Aorta (tissue), 5 donors: ENCODE measurements around the gene C1orf198. TPM values are rescaled to one million over a fixed set of nuclear protein-coding genes. Genes with fewer than 3 reads are reported as not detected.
"Not testable (repeated sequence)": the region's sequence is repeated elsewhere in the genome, so short reads cannot be mapped to it uniquely, and the experiment has no call there.

Source experiments
- ATAC-seq: fragments of 200-7000 bp; cut with Tn5 transposase; one replicate; pipeline ENCODE4 v1.9.1; 2022; ENCODE audit warnings: moderate library complexity; ENCODE audit not compliant: low FRiP score
- DNase-seq, 2 donors: peaks; one replicate each; pipeline ENCODE4 v3.0.0-alpha.2; 2020
- H3K27ac ChIP-seq, 2 donors: one replicate each; pipeline ENCODE4 v1.5.1; 2013; ENCODE audit warnings: low read length in 2 of 2, mild to moderate bottlenecking in 2 of 2, moderate library complexity in 2 of 2, control low read depth in 1 of 2, inconsistent platforms in 1 of 2, low read depth in 1 of 2
- H3K27me3 ChIP-seq, 2 donors: one replicate each; pipeline ENCODE4 v1.6.1; 2013; ENCODE audit warnings: control low read depth in 1 of 2, low read length in 1 of 2, mild to moderate bottlenecking in 1 of 2, moderate library complexity in 1 of 2; ENCODE audit not compliant: insufficient read depth in 2 of 2, control insufficient read depth in 1 of 2
- H3K36me3 ChIP-seq, 2 donors: one replicate each; pipeline ENCODE4 v1.6.1; 2013; ENCODE audit warnings: control low read depth in 1 of 2, low read length in 1 of 2, mild to moderate bottlenecking in 1 of 2; ENCODE audit not compliant: insufficient read depth in 2 of 2, control insufficient read depth in 1 of 2
- H3K4me1 ChIP-seq, 2 donors: one replicate each; pipeline ENCODE4 v1.6.1; 2013; ENCODE audit warnings: low read length in 2 of 2, control low read depth in 1 of 2, mild to moderate bottlenecking in 1 of 2, moderate library complexity in 1 of 2; ENCODE audit not compliant: insufficient read depth in 2 of 2, control insufficient read depth in 1 of 2
- H3K4me3 ChIP-seq, 2 donors: one replicate each; pipeline ENCODE4 v1.5.1; 2013; ENCODE audit warnings: low read length in 2 of 2, control low read depth in 1 of 2, mild to moderate bottlenecking in 1 of 2
- H3K9me3 ChIP-seq: one replicate; pipeline ENCODE4 v1.6.1; 2013; ENCODE audit warnings: mild to moderate bottlenecking, low read length; ENCODE audit not compliant: control insufficient read depth
- WGBS, 2 donors: extraction: QIAGEN DNeasy Blood & Tissue Kit; methylation state at CpG; one replicate each; pipeline ENCODE4 v1.1.7; 2013; 5-methylcytosine and 5-hydroxymethylcytosine counted together
- intact Hi-C, 2 donors: fragments of 100-400 bp; cut with DNase I; formaldehyde crosslinking; loops; one replicate each; pipeline versions ENCODE4 v1.14.2 to v1.15.0; 2022
- polyA plus RNA-seq, 2 donors: library from polyadenylated mRNA; stranded (reverse); fragments of 200-250 nt; gene quantifications; one replicate each; pipeline ENCODE4 v1.2.3, GENCODE V29; 2013
- total RNA-seq, 2 donors: library from RNA; stranded (reverse); fragmentation: NEBNext Ultra II Directional; extraction: Animal tissue kit (Norgen Biotek cat#: 25700); gene quantifications; one replicate each; pipeline ENCODE4 v1.2.1, GENCODE V29; 2021
- donor health status: healthy with polysubstance abuse.
- donor health status: Bipolar disorder and iron deficiency.
- donor health status: DM: no; HTN: no; CAD: no.
- donor health status: DM: no; HTN: no; CAD: no.
- donor health status: DM: yes; HTN: yes; CAD: no.

The C1orf198 gene
- total and polyA plus RNA-seq, 4 donors: 61.2 to 172 (median 114) TPM

DNA sequence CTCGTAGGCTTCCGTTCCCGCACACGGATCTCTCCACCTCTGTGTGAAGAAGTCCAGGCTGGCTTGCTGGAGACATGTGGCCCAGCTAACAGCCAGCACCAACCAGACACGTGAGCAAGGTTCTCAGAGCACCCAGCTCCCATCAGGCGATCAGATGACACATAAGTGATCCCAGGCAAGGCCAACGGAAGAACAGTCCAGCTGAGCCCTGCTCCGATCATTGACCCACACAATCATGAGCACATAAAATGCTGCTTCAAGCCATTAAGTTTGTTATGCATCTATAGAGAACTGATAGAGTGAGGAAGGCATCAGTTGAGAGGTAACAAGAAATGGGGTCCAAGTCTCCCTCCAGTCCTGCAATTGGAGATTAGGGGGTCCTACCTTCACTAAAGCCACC is 15.4 kb downstream of the C1orf198 start:
- WGBS, 2 donors: 89 to 96% methylated on average over 8 of the region's 8 CpGs
- Histone ChIP-seq H3K36me3 (peaks cover 5% of the 10 kb centered on the region in 2 donors), H3K27me3 (no peaks in the 10 kb centered on the region), H3K9me3 (no peaks in the 10 kb centered on the region), H3K27ac (peak overlapping the region in 1 of 2 donors; percentile 9), H3K4me1 (peaks cover 12 to 15% of the 10 kb centered on the region in 2 donors), H3K4me3 (no peak overlapping the region)
- intact Hi-C loops: no loop called here
- ATAC-seq (no peak), DNase-seq (no peak)

DNA sequence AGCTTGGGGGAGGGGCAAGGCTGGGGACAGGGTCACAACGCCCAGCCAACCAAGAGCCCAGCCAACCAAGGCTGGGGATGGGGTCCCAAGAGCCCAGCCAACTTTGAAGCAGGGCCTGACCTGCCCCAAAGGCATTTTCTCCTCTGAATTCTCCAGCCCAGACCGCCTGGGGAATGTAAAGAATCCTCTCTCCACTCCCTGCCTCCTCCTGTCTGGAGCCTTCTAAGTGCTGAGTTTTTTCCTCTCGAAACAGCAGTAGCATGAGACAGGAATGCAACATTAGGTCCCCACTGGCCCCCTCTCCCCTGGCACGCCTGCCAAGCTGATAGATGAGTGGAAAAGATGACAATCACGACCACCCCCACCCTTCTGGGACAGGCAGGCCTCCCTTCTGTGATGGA is 17.0 kb downstream of the C1orf198 start:
- peak; percentile 67 to 78 for DNase-seq

DNA sequence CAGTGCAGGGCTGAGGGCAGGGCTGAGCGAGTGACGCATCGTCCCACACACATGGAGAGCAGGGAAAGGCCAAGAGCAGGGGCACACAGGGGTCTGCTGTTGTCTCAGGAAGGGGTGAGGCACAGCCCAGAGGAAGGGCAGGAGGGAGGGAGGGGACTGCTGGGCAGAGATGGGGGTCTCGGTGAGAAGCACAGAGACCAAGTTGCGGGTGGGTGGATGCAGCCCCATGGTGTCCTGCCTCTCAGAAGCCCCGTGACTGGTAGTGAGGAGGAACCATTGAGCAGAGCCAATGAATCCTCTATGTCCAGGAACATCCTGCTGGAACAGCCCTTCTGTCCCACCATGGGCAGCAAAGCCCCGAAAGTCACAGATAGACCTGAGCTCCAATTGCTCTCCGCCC is 17.8 kb downstream of the C1orf198 start:
- 89 to 91% methylated on average over 8 of the region's 8 CpGs for WGBS, 2 donors
- intact Hi-C loops: loop anchor here in 1 of 2 donors (2.0 kb wide), 1 partner anchor 26 kb away; no protein-coding TSS in a partner anchor
- DNase-seq (peak in 1 of 2 donors; percentile 62), ATAC-seq (peak; percentile 39)
- H3K36me3 ChIP-seq: peaks cover 5 to 7% of the 10 kb centered on the region in 2 donors
- peak overlapping the region; percentile 72 to 87 for H3K27ac ChIP-seq
- H3K27me3 ChIP-seq: no peaks in the 10 kb centered on the region
- H3K9me3 ChIP-seq: no peaks in the 10 kb centered on the region
- no peak overlapping the region for H3K4me3 ChIP-seq
- H3K4me1 ChIP-seq: peaks cover 9 to 14% of the 10 kb centered on the region in 2 donors

More for the DNA sequence above, 17.0 kb downstream of the C1orf198 start:
- 9% methylated on average over 5 of the region's 5 CpGs for WGBS, 2 donors
- Histone ChIP-seq H3K36me3 (peaks cover 5 to 7% of the 10 kb centered on the region in 2 donors), H3K27me3 (no peaks in the 10 kb centered on the region), H3K9me3 (no peaks in the 10 kb centered on the region), H3K4me1 (peaks cover 9 to 14% of the 10 kb centered on the region in 2 donors), H3K27ac (peak overlapping the region in 1 of 2 donors; percentile 87), H3K4me3 (no peak overlapping the region)
- ATAC-seq: no peak
- intact Hi-C loops: loop anchor here in 1 of 2 donors (2.0 kb wide), 1 partner anchor 26 kb away; no protein-coding TSS in a partner anchor

DNA sequence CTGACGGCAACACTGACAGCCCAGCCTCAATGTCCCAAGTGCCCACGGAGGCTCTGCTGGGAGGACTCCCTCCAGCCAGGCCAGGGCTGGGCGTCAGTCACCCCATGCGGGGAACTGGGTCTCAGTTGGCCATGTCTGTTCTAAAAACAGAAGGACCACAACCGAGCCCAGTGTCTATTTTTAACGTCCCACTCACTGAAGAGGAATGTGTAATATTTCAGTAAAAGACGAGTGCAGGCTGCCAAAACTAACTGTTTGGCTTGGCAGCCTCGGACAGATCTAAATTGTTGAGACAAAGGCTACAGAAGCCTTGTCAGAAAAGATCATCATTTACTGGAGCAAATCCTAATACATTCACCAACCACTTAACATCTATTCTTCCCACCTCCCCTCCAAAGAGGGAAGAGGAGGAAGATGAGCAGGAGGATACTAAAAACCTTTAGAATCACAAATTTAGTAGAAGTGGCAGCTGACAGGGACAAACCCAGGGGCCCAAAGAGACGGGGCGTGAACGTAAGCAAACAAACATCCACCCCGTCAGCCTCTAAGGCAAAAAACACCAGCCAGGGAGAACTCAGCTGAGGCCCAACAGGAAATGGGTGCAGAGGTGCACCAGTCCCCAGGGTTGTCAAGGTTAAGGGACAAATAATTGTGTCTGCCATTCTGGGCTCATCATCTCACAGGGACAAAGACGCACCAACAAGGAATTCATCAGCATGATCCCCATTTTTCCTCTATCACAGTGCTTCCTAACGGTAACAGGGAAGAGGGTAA is 18.7 kb downstream of the C1orf198 start:
- DNase-seq (peak; percentile 89 to 90), ATAC-seq (peak; percentile 91)
- H3K4me1 ChIP-seq: peaks cover 9 to 14% of the 10 kb centered on the region in 2 donors
- peak overlapping the region; percentile 88 to 99 for H3K27ac ChIP-seq
- no peaks in the 10 kb centered on the region for H3K9me3 ChIP-seq
- H3K36me3 ChIP-seq: peaks cover 4 to 5% of the 10 kb centered on the region in 2 donors
- 6 to 10% methylated on average over 14 of the region's 14 CpGs for WGBS, 2 donors
- intact Hi-C loops: loop anchor here in 1 of 2 donors (1.0 to 2.0 kb wide), 2 partner anchors 17 to 25 kb away; no protein-coding TSS in a partner anchor
- H3K27me3 ChIP-seq: no peaks in the 10 kb centered on the region
- no peak overlapping the region for H3K4me3 ChIP-seq

DNA sequence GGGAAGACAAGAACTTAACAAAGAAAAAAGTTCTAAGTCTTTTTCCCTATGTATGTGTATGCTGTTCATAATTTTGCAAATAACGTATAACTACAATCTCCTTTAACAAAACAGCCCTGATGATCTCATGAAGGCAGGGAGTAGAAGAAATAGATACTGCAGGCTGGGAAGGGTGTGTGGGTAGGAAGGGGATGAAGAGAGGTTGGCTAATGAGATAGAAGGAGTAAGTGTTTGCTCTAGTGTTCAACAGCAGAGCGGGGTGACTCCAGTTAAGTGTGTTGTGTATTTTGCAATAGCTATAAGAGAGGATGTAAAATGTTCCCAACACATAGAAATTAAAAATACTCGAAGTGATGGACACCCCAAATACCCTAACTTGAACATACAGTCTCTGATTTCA is 20.1 kb downstream of the C1orf198 start:
- Histone ChIP-seq H3K27me3 (no peaks in the 10 kb centered on the region), H3K4me3 (no peak overlapping the region), H3K4me1 (peaks cover 9 to 14% of the 10 kb centered on the region in 2 donors), H3K9me3 (no peaks in the 10 kb centered on the region), H3K36me3 (peaks cover 0 to 7% of the 10 kb centered on the region in 2 donors), H3K27ac (peak overlapping the region; percentile 86 to 88)
- 78 to 81% methylated on average over 3 of the region's 3 CpGs for WGBS, 2 donors
- ATAC-seq (no peak), DNase-seq (no peak)
- intact Hi-C loops: no loop called here

DNA sequence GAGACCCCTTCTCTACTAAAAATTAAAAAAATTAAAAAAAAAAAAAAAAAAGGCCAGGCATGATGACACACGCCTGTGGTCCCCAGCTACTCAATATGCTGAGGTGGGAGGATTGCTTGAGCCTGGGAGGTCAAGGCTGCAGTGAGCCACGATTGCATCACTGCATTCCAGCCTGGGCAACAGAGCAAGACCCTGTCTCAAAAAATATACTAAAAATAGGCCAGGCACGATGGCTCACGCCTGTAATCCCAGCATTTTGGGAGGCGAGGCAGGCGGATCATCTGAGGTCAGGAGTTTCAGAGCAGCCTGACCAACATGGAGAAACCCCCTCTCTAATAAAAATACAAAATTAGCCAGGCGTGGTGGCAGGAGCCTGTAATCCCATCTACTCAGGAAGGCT is 23.1 kb downstream of the C1orf198 start:
- peaks cover 6 to 14% of the 10 kb centered on the region in 2 donors for H3K4me1 ChIP-seq
- H3K27me3 ChIP-seq, H3K4me3 ChIP-seq, intact Hi-C loops, H3K9me3 ChIP-seq, H3K27ac ChIP-seq, ATAC-seq, H3K36me3 ChIP-seq: not testable (repeated sequence)
- DNase-seq: peak; percentile 71 to 78
- WGBS, 2 donors: 34 to 37% methylated on average over 7 of the region's 7 CpGs

DNA sequence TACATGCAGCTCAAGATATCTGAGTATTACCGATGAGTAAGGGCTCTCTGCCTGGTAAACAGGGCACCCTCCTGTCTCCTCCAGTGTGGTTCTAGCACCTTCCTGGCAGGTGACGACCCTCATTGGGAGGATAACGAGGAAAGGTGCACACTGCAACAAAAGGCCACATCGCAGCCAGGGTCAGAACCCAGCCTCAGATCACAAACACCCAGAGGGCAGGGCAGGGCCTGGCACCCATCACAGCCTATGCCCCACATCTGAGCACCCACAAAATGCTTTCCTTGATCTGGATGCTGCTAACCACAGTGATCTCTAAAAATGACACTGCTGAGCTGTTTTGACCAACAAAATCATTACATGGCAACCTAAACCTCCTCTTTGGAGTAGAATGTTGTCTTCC is 23.8 kb downstream of the C1orf198 start:
- Histone ChIP-seq H3K4me1 (peaks cover 6 to 12% of the 10 kb centered on the region in 2 donors), H3K9me3 (no peaks in the 10 kb centered on the region), H3K36me3 (peaks cover 0 to 7% of the 10 kb centered on the region in 2 donors), H3K4me3 (no peak overlapping the region), H3K27me3 (no peaks in the 10 kb centered on the region), H3K27ac (peak overlapping the region in 1 of 2 donors; percentile 10)
- WGBS, 2 donors: 96 to 97% methylated on average over 4 of the region's 4 CpGs
- no peak for ATAC-seq
- no peak for DNase-seq
- intact Hi-C loops: no loop called here

DNA sequence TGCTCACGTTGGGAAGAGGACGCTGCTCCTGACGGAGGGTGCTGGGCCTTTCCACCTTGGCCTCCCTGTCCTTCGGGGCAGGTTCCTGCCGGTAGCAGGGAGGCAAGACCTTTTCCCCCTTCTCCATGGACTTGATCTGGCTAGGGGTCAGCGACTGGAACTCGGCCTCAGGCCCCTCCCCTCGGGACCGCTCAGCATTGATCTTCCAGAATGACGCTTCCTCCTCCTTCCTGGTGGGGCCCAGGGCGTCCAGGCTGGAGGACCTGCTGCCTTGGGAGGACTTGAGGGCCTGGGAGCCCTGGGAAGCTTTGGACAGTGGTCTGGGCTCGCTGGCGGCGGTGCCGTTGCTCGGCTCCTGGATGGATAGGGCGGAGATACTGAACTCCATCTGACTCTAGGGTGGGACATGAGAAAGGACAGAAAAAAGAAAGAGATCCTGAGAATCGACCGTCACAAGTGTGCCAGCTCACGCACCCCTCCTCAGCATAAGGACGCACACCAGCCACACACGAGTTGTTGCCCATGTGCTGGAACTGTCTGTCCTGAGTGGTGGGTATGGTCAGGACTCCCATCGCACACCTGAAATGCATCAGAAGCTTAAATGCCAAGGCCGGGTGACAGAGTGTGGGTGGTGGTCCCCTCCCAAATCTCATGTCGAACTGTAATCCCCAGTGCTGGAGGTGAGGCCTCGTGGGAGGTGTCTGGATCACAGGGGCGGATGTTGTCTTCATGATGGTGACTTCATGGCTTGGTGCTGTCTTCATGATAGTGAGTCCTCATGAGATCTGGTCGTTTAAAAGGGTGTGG is 24.6 kb downstream of the C1orf198 start:
- intact Hi-C loops: no loop called here
- DNase-seq (peak in 1 of 2 donors; percentile 66), ATAC-seq (no peak)
- H3K9me3 ChIP-seq: no peaks in the 10 kb centered on the region
- H3K4me3 ChIP-seq: no peak overlapping the region
- H3K27me3 ChIP-seq: no peaks in the 10 kb centered on the region
- 83 to 86% methylated on average over 27 to 28 of the region's 28 CpGs for WGBS, 2 donors
- peaks cover 5 to 7% of the 10 kb centered on the region in 2 donors for H3K4me1 ChIP-seq
- peaks cover 0 to 7% of the 10 kb centered on the region in 2 donors for H3K36me3 ChIP-seq
- H3K27ac ChIP-seq: no peak overlapping the region
